Measurements from ENCODE around the gene IST1. TPM values are rescaled to one million over a fixed set of nuclear protein-coding genes. Genes with fewer than 3 reads are reported as not detected.

Gene IST1
- total and polyA plus RNA-seq, 7 donors: 69.2 to 115 (median 85.4) TPM

DNA sequence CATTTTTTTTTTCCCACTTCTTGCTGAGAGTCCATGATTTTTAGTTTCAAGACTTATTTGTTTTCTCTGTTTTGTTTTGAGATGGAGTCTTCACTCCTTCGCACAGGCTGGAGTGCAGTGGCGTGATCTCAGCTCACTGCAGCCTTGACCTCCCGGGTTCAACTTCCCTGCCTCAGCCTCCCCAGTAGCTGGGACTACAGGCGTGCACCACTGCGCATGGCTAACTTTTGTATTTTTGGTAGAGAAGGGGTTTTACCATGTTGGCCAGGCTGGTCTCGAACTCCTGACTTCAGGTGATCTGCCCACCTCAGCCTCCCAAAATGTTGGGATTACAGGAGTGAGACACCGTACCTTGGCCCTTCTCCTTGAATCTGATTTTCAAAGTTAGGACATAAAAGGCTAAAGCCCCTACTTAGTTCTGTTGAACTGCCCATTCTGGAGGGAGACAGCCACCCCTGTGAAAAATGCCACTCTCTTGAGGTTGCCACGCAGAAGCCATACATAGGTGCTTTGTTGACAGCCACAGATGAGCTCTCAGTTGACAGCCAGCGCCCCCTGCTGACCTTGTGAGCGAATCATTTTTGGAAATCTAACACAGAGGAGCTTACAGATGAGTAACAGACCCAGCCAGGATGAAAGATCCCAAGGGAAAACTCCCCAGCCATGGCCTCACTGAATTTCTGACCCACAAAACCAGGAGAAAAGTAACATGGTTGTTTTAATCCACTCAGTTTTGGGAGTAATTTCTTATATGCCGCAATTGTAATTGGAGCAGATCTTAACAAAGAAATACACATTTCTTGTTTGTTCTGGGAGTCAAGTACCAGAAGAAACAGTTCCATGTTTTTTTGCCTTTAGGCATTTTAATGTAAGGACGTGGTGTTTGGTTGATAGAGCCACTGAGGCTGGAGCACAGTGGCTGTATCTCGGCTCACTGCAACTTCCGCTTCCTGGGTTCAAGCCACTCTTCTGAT, 66.0 kb downstream of the IST1 start:
- Histone ChIP-seq H3K4me3 (no peak overlapping the region), H3K36me3 (ENCODE audit: insufficient read depth in 1 of 2, low read depth in 1 of 2) (no peaks in the 10 kb centered on the region), H3K27me3 (ENCODE audit: insufficient read depth in 3 of 3, low read length in 2 of 3) (no peaks in the 10 kb centered on the region), H3K27ac (no peak overlapping the region), H3K4me1 (no peaks in the 10 kb centered on the region), H3K9me3 (no peaks in the 10 kb centered on the region)
- peak; percentile 86 to 88 for DNase-seq
- peak; percentile 86 to 99 (median 96) for ATAC-seq
- whole genome bisulfite sequencing, 3 donors: 53 to 62% (median 59%) methylated on average over 14 of the region's 14 CpGs
- intact Hi-C loops (cut with DNase I): loop anchor here (5.0 to 10.0 kb wide), 3 partner anchors 64 to 79 kb away; partner anchors contain the start of genes ZNF821 (in 2 of the 2) and IST1 (in 1 of the 2)
- TF ChIP-seq, protein P1, sequence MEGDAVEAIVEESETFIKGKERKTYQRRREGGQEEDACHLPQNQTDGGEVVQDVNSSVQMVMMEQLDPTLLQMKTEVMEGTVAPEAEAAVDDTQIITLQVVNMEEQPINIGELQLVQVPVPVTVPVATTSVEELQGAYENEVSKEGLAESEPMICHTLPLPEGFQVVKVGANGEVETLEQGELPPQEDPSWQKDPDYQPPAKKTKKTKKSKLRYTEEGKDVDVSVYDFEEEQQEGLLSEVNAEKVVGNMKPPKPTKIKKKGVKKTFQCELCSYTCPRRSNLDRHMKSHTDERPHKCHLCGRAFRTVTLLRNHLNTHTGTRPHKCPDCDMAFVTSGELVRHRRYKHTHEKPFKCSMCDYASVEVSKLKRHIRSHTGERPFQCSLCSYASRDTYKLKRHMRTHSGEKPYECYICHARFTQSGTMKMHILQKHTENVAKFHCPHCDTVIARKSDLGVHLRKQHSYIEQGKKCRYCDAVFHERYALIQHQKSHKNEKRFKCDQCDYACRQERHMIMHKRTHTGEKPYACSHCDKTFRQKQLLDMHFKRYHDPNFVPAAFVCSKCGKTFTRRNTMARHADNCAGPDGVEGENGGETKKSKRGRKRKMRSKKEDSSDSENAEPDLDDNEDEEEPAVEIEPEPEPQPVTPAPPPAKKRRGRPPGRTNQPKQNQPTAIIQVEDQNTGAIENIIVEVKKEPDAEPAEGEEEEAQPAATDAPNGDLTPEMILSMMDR (IDR thresholded peaks at IDR 0.05): peak; percentile 81

DNA sequence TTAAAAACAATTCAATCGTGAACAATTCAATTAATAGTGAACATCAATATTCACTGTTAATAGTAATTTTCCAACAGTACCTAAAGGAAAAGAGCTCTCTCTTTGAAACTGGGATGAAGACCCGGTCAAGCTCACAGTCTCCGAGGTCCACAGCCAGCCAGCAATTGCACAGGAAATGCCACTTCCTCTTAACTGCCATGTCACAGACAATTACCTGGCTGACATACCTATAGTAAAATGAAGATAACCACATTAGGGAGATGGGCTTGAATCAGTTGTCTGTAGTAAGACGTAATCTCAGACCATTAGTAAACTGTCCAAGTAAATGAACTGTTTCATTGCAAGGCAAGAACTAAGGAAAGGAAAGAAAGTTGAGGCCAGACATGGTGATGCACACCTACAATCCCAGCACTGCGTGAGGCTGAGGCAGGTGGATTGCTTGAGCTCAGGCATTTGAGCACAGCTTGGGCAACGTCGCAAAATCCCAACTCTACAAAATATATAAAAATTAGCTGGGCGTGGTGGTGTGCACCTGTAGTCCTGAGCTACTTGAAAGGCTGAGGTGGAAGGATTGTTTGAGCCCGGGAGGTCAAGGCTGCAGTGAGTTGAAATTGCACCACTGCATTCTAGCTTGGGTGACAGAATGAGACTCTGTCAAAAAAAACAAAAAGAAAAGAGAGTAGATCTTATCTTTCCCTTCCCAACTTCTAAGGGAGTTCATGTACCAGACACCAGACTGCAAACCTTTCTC, 68.0 kb downstream of the IST1 start:
- Histone ChIP-seq H3K27me3 (ENCODE audit: insufficient read depth in 3 of 3, low read length in 2 of 3) (no peaks in the 10 kb centered on the region), H3K4me1 (no peaks in the 10 kb centered on the region), H3K36me3 (ENCODE audit: insufficient read depth in 1 of 2, low read depth in 1 of 2) (no peaks in the 10 kb centered on the region), H3K27ac (no peak overlapping the region), H3K4me3 (no peak overlapping the region), H3K9me3 (no peaks in the 10 kb centered on the region)
- TF ChIP-seq, protein P1 (IDR thresholded peaks at IDR 0.05): no peak
- DNase-seq (no peak), ATAC-seq (no peak)
- WGBS, 3 donors: 76 to 79% (median 77%) methylated on average over 9 of the region's 9 CpGs
- intact Hi-C loops (cut with DNase I): loop anchor here (5.0 to 10.0 kb wide), 3 partner anchors 66 to 81 kb away; partner anchors contain the start of genes ZNF821 (in 2 of the 2) and IST1 (in 1 of the 2)

DNA sequence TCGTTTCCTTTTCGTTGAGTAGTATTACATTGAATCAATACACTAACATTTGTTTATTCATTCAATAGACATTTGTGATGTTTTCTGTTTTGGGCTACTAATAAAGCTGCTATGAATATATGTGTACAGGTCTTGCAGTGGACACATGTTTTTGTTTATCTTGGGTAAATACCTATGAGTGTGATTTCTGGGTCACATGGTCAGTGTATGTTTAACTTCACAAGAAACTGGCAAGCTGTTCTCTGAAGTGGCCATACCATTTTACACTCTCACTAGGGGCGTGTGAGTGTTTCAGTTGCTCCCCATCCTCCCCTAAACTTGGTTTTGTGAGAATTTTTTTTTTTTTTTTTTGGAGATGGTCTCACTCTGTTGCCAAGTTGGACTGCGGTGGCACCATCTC, 69.9 kb downstream of the IST1 start:
- no peaks in the 10 kb centered on the region for H3K9me3 ChIP-seq
- no peaks in the 10 kb centered on the region for H3K36me3 ChIP-seq (ENCODE audit: insufficient read depth in 1 of 2, low read depth in 1 of 2)
- no peaks in the 10 kb centered on the region for H3K27me3 ChIP-seq (ENCODE audit: insufficient read depth in 3 of 3, low read length in 2 of 3)
- DNase-seq (no peak), ATAC-seq (no peak)
- no peaks in the 10 kb centered on the region for H3K4me1 ChIP-seq
- TF ChIP-seq, protein P1 (IDR thresholded peaks at IDR 0.05): no peak
- H3K4me3 ChIP-seq: no peak overlapping the region
- intact Hi-C loops (cut with DNase I): loop anchor here in 1 of 2 donors (10.0 kb wide), 1 partner anchor 80 kb away; the partner anchor contains the start of gene ZNF821
- WGBS, 3 donors: 88 to 92% (median 90%) methylated on average over 4 of the region's 4 CpGs
- H3K27ac ChIP-seq: no peak overlapping the region

DNA sequence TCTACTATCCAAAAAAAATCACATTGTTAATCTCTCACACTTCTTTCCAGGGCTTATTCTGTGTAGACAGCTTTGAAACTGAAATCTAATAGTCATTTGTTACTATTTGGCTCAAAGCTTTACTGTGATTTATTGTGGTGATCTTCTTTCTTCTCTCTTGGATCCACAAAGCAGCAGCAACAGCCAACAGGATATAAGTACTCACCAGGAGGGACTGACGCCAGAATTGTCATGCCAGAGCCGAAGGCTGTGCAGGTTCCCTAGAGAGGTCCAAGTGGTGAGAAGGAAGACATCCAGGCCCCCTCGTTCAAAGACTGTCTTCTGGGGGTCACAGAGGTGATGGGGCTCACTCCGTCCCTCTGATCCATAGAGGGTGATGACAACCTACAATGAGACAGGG, 71.6 kb downstream of the IST1 start:
- Histone ChIP-seq H3K36me3 (ENCODE audit: insufficient read depth in 1 of 2, low read depth in 1 of 2) (no peaks in the 10 kb centered on the region), H3K27ac (no peak overlapping the region), H3K9me3 (no peaks in the 10 kb centered on the region), H3K4me3 (no peak overlapping the region), H3K27me3 (ENCODE audit: insufficient read depth in 3 of 3, low read length in 2 of 3) (no peaks in the 10 kb centered on the region), H3K4me1 (no peaks in the 10 kb centered on the region)
- DNase-seq (no peak), ATAC-seq (peak; percentile 54 to 79 (median 64))
- intact Hi-C loops (cut with DNase I): loop anchor here in 1 of 2 donors (10.0 kb wide), 1 partner anchor 82 kb away; the partner anchor contains the start of gene ZNF821
- WGBS, 3 donors: 20 to 22% (median 21%) methylated on average over 4 of the region's 4 CpGs
- TF ChIP-seq, protein P1 (IDR thresholded peaks at IDR 0.05): no peak

All from psoas muscle (tissue), 8 donors.